Liver (tissue), 9 donors: ENCODE measurements around the gene ZNF552. TPM values are rescaled to one million over a fixed set of nuclear protein-coding genes. Genes with fewer than 3 reads are reported as not detected.
"Not testable (repeated sequence)": the region's sequence is repeated elsewhere in the genome, so short reads cannot be mapped to it uniquely, and the experiment has no call there.

Experiments
- DNase-seq: peaks from one replicate; pipeline ENCODE4 v3.0.0-alpha.2; 2017; ENCODE audit warnings: low spot score
- H3K27ac ChIP-seq, 2 donors: one replicate each; pipeline ENCODE4 v1.7.0; 2013; ENCODE audit warnings: inconsistent platforms in 2 of 2, low read length in 2 of 2, control low read depth in 1 of 2, low read depth in 1 of 2, mild to moderate bottlenecking in 1 of 2
- H3K27me3 ChIP-seq, 4 donors: one replicate each; pipeline versions ENCODE4 v1.6.1 to v1.7.0; 2013; ENCODE audit warnings: low read length in 3 of 4, inconsistent platforms in 1 of 4, mild to moderate bottlenecking in 1 of 4, moderate library complexity in 1 of 4; ENCODE audit not compliant: control insufficient read depth in 4 of 4, insufficient read depth in 4 of 4
- H3K36me3 ChIP-seq, 4 donors: one replicate each; pipeline versions ENCODE4 v1.6.1 to v1.7.0; 2013; ENCODE audit warnings: low read length in 3 of 4, mild to moderate bottlenecking in 3 of 4, low read depth in 1 of 4, moderate library complexity in 1 of 4; ENCODE audit not compliant: control insufficient read depth in 4 of 4, insufficient read depth in 3 of 4
- H3K4me1 ChIP-seq, 4 donors: one replicate each; pipeline versions ENCODE4 v1.6.1 to v1.7.0; 2013; ENCODE audit warnings: low read length in 3 of 4, mild to moderate bottlenecking in 3 of 4, moderate library complexity in 1 of 4; ENCODE audit not compliant: control insufficient read depth in 4 of 4, insufficient read depth in 4 of 4
- H3K4me3 ChIP-seq, 3 donors: one replicate each; pipeline versions ENCODE4 v1.6.1 to v1.7.0; 2013; ENCODE audit warnings: low read length in 3 of 3, control low read depth in 1 of 3, low read depth in 1 of 3, mild to moderate bottlenecking in 1 of 3
- H3K9ac ChIP-seq, 2 donors: one replicate each; pipeline ENCODE4 v1.7.0; 2013; ENCODE audit warnings: low read length in 2 of 2, mild to moderate bottlenecking in 2 of 2, moderate library complexity in 2 of 2, control low read depth in 1 of 2, low read depth in 1 of 2
- H3K9me3 ChIP-seq, 4 donors: one replicate each; pipeline versions ENCODE4 v1.6.1 to v1.7.0; 2013; ENCODE audit warnings: low read length in 3 of 4; ENCODE audit not compliant: control insufficient read depth in 4 of 4
- FOXA2 ChIP-seq: IDR thresholded peaks from 2 replicates; pipeline ENCODE4 v1.6.1; 2016; ENCODE audit warnings: antibody characterized with exemption
- HNF4A ChIP-seq, 2 donors: conservative IDR thresholded peaks; 2 replicates each; pipeline ENCODE4 v1.6.1; 2016; ENCODE audit warnings: antibody characterized with exemption in 2 of 2, mild to moderate bottlenecking in 2 of 2
- HNF4G ChIP-seq: IDR thresholded peaks from 2 replicates; pipeline ENCODE4 v1.6.1; 2016; ENCODE audit warnings: antibody characterized with exemption
- JUND ChIP-seq, 2 donors: IDR thresholded peaks; 2 replicates each; pipeline ENCODE4 v1.6.1; 2016; ENCODE audit warnings: antibody characterized with exemption in 2 of 2
- RAD21 ChIP-seq, 2 donors: IDR thresholded peaks; 2 replicates each; pipeline ENCODE4 v1.6.1; 2016; ENCODE audit warnings: antibody characterized with exemption in 2 of 2, mild to moderate bottlenecking in 2 of 2
- RXRA ChIP-seq, 2 donors: IDR thresholded peaks; 2 replicates each; pipeline ENCODE4 v1.6.1; 2017 to 2018; ENCODE audit warnings: antibody characterized with exemption in 2 of 2, mild to moderate bottlenecking in 1 of 2
- TAF1 ChIP-seq: conservative IDR thresholded peaks from 2 replicates; pipeline ENCODE4 v1.6.1; 2016; ENCODE audit warnings: antibody characterized with exemption, mild to moderate bottlenecking
- YY1 ChIP-seq: IDR thresholded peaks from 2 replicates; pipeline ENCODE4 v1.6.1; 2016; ENCODE audit warnings: antibody characterized with exemption, mild to moderate bottlenecking
- ZBTB33 ChIP-seq: IDR thresholded peaks from 2 replicates; pipeline ENCODE4 v1.6.1; 2016; ENCODE audit warnings: antibody characterized with exemption
- WGBS: extraction: QIAGEN DNeasy Blood & Tissue Kit; methylation state at CpG from one replicate; pipeline ENCODE4 v1.1.7; 2013; 5-methylcytosine and 5-hydroxymethylcytosine counted together
- polyA plus RNA-seq, 2 donors: library from polyadenylated mRNA; stranded (reverse) in 1 of 2; unstranded in 1 of 2; fragments of 200-250 nt in 1 of 2; fragments of >200 nt in 1 of 2; fragmentation: Nextera tagmentation in 1 of 2; extraction: Ambion mirVana in 1 of 2; gene quantifications; one replicate each; pipeline versions ENCODE4 v1.2.1 to v1.2.3, GENCODE V29; 2013 to 2015
- total RNA-seq, 2 donors: library from RNA; depleted of rRNA; stranded (reverse); fragments of >200 nt; gene quantifications; one replicate each; pipeline ENCODE4 v1.2.3, GENCODE V29; 2014
- TF ChIP-seq, protein P1 (sequence below): IDR thresholded peaks from 2 replicates; pipeline ENCODE4 v1.6.1; 2016; ENCODE audit warnings: antibody characterized with exemption
- TF ChIP-seq, protein P2 (sequence below): IDR thresholded peaks from 2 replicates; pipeline ENCODE4 v1.6.1; 2016; ENCODE audit warnings: antibody characterized with exemption
- donor health status: healthy.
- donor health status: healthy.
- donor health status: healthy.
- donor health status: healthy.
- donor health status: healthy.

The ZNF552 gene
- total and polyA plus RNA-seq, 4 donors, result 3.1 to 16.1 (median 5.4) TPM

DNA sequence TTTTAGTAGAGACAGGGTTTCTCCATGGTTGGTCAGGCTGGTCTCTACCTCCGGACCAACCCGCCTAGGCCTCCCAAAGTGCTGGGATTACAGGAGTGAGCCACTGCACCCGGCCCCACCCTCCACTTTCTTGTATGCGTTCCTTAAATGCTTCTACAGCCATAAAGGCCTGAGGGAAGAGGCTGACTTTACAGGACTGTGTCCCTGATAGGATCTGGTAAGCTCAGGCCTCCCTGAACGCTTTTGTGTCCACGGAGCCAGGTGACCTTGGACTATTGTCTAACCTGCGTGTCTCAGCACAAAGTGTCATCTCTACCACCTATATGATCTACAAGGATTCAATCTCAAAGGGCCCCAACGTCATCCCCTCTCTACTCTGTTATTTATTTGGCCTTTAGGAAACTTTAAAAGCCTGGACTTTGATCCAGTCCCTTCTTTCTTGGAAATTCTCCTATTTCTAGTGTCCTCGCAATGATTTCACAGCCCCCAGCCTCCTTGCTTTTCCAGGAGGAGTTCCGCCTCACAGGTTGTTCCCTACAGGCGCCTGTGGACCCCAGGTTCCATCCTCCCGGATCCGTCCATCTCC is 701 bp downstream of the ZNF552 start:
- Histone ChIP-seq H3K9ac (peak overlapping the region; percentile 70 to 95), H3K9me3 (no peaks in the 10 kb centered on the region), H3K4me1 (peaks cover 2 to 27% (median 8%) of the 10 kb centered on the region in 4 donors), H3K27me3 (no peaks in the 10 kb centered on the region), H3K4me3 (peak overlapping the region; percentile 63 to 86 (median 85)), H3K36me3 (peaks cover 0 to 11% (median 7%) of the 10 kb centered on the region in 4 donors), H3K27ac (peak overlapping the region; percentile 67 to 82)
- TF ChIP-seq HNF4A (conservative IDR thresholded peaks at IDR 0.05) (peak in 1 of 2 donors; percentile 42), HNF4G (no peak)
- TF ChIP-seq, protein P1, sequence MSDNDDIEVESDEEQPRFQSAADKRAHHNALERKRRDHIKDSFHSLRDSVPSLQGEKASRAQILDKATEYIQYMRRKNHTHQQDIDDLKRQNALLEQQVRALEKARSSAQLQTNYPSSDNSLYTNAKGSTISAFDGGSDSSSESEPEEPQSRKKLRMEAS, result no peak
- WGBS, result 16% methylated on average over 13 of the region's 13 CpGs
- DNase-seq, result no peak

DNA sequence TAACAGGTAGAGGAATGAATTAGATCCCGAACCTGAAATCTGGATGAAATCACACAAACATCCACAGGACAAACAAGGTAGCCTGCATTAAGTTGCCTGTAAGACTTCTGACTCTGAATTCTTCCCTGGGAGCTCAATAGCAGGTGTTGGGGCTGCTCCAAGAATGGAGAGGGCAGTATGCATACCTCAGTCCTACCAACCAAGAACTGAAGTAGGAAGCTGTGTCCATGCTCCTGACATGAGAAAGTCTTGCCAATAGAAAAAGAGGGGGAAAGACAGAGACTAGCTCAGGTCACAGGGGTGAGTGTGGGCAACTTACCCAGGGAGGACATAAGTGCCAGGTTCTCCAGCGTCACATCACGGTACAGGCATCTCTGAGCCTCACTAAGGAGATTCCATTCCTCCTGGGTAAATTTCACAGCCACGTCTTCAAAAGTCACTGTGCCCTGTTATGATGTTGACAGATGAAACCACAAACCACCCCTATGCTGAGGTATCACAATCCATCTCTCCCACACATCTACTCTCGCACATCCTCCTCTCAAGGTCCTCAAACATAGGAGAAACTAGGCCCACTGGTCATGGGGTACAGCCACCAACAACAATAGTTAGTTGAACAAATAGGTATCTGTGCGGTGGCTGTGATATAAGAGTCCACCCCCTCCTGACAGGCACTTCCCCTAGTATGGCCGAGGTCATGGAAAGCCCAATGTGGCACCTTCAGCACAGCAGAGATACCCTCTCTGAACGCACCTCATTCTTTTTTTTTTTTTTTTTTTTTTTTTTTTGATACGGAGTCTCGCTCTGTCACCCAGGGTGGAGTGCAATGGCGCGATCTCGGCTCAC is 1.5 kb downstream of the ZNF552 start:
- not testable (repeated sequence) for H3K27me3 ChIP-seq, H3K27ac ChIP-seq, DNase-seq, H3K9me3 ChIP-seq, H3K9ac ChIP-seq
- Histone ChIP-seq H3K4me3 (peak overlapping the region in 1 of 3 donors; percentile 63), H3K36me3 (peaks cover 0 to 14% (median 12%) of the 10 kb centered on the region in 4 donors), H3K4me1 (peaks cover 2 to 27% (median 8%) of the 10 kb centered on the region in 4 donors)
- 87% methylated on average over 13 of the region's 13 CpGs for WGBS

- DNase-seq, result no peak
- no peaks in the 10 kb centered on the region for H3K27me3 ChIP-seq
- no peak overlapping the region for H3K27ac ChIP-seq
- TF ChIP-seq HNF4A (conservative IDR thresholded peaks at IDR 0.05) (no peak), TAF1 (no peak), FOXA2 (no peak), JUND (IDR thresholded peaks at IDR 0.05) (no peak), HNF4G (no peak), RAD21 (IDR thresholded peaks at IDR 0.05) (no peak), YY1 (no peak), ZBTB33 (no peak), RXRA (IDR thresholded peaks at IDR 0.05) (no peak)
- TF ChIP-seq, protein P1, result no peak
- TF ChIP-seq, protein P2, sequence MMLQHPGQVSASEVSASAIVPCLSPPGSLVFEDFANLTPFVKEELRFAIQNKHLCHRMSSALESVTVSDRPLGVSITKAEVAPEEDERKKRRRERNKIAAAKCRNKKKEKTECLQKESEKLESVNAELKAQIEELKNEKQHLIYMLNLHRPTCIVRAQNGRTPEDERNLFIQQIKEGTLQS, result no peak
- 88% methylated on average over 3 of the region's 3 CpGs for WGBS
- no peak overlapping the region for H3K4me3 ChIP-seq
- peaks cover 0 to 22% (median 15%) of the 10 kb centered on the region in 4 donors for H3K36me3 ChIP-seq
- H3K9ac ChIP-seq, result no peak overlapping the region
- no peaks in the 10 kb centered on the region for H3K9me3 ChIP-seq
- H3K4me1 ChIP-seq, result peaks cover 2 to 27% (median 8%) of the 10 kb centered on the region in 4 donors
These were observed 2.5 kb downstream of the ZNF552 start for GRCh38 chr19:57812226-57812625.
